Trophoblast cell (in vitro differentiated cells and primary cell): ENCODE measurements around the gene CREB5.

Source experiments
- DNase-seq, 2 donors: peaks; one replicate each; pipeline ENCODE4 v3.0.0-alpha.2; 2016
- H2AFZ ChIP-seq: 2 replicates; pipeline ENCODE4 v1.6.1; 2013; ENCODE audit warnings: low read length, moderate library complexity, mild to moderate bottlenecking; ENCODE audit not compliant: insufficient read depth, poor library complexity
- H2AK5ac ChIP-seq: 2 replicates; pipeline ENCODE4 v1.6.1; 2013; ENCODE audit warnings: mild to moderate bottlenecking, low read length
- H2BK120ac ChIP-seq: 2 replicates; pipeline ENCODE4 v1.6.1; 2013; ENCODE audit warnings: low read length, mild to moderate bottlenecking, moderate library complexity; ENCODE audit not compliant: insufficient read depth, poor library complexity
- H2BK12ac ChIP-seq: 2 replicates; pipeline ENCODE4 v1.6.1; 2013; ENCODE audit warnings: mild to moderate bottlenecking, low read length, moderate library complexity
- H2BK5ac ChIP-seq: 2 replicates; pipeline ENCODE4 v1.6.1; 2013; ENCODE audit warnings: low read length, low read depth, moderate library complexity, mild to moderate bottlenecking; ENCODE audit not compliant: poor library complexity
- H3K14ac ChIP-seq: 2 replicates; pipeline ENCODE4 v1.6.1; 2013; ENCODE audit warnings: mild to moderate bottlenecking, low read length
- H3K18ac ChIP-seq: 2 replicates; pipeline ENCODE4 v1.6.1; 2013; ENCODE audit warnings: mild to moderate bottlenecking, low read length
- H3K23ac ChIP-seq: 2 replicates; pipeline ENCODE4 v1.6.1; 2013; ENCODE audit warnings: low read length
- H3K27ac ChIP-seq: 2 replicates; pipeline ENCODE4 v1.5.1; 2013; ENCODE audit warnings: low read depth, mild to moderate bottlenecking, inconsistent platforms, low read length, moderate library complexity
- H3K27me3 ChIP-seq: 2 replicates; pipeline ENCODE4 v1.6.1; 2013; ENCODE audit warnings: inconsistent platforms, mild to moderate bottlenecking, low read length, moderate library complexity; ENCODE audit not compliant: insufficient read depth
- H3K36me3 ChIP-seq, 2 experiments: 1 replicate in 1 of 2; 2 replicates in 1 of 2; pipeline ENCODE4 v1.6.1; 2013; ENCODE audit warnings: low read length in 2 of 2, mild to moderate bottlenecking in 2 of 2, moderate library complexity in 1 of 2; ENCODE audit not compliant: insufficient read depth in 2 of 2, control insufficient read depth in 1 of 2
- H3K4ac ChIP-seq: 2 replicates; pipeline ENCODE4 v1.6.1; 2013; ENCODE audit warnings: low read depth, mild to moderate bottlenecking, low read length, moderate library complexity
- H3K4me1 ChIP-seq, 2 experiments: 1 replicate in 1 of 2; 2 replicates in 1 of 2; pipeline ENCODE4 v1.6.1; 2013; ENCODE audit warnings: low read length in 2 of 2, mild to moderate bottlenecking in 2 of 2, moderate library complexity in 1 of 2; ENCODE audit not compliant: insufficient read depth in 2 of 2, control insufficient read depth in 1 of 2
- H3K4me2 ChIP-seq: 2 replicates; pipeline ENCODE4 v1.6.1; 2013; ENCODE audit warnings: inconsistent platforms, mild to moderate bottlenecking, low read length, moderate library complexity
- H3K4me3 ChIP-seq: 2 replicates; pipeline ENCODE4 v1.5.1; 2013; ENCODE audit warnings: mild to moderate bottlenecking, low read depth, low read length, inconsistent platforms
- H3K79me1 ChIP-seq: one replicate; pipeline ENCODE4 v1.6.1; 2013; ENCODE audit warnings: low read length
- H3K79me2 ChIP-seq: 2 replicates; pipeline ENCODE4 v1.6.1; 2013; ENCODE audit warnings: low read length, mild to moderate bottlenecking; ENCODE audit not compliant: control insufficient read depth, insufficient read depth, poor library complexity
- H3K9ac ChIP-seq: 2 replicates; pipeline ENCODE4 v1.6.1; 2013; ENCODE audit warnings: mild to moderate bottlenecking, low read length
- H3K9me3 ChIP-seq: 2 replicates; pipeline ENCODE4 v1.6.1; 2013; ENCODE audit warnings: low read depth, mild to moderate bottlenecking, control low read depth, inconsistent platforms, low read length; ENCODE audit not compliant: insufficient read depth
- H4K12ac ChIP-seq: 2 replicates; pipeline ENCODE4 v1.6.1; 2013; ENCODE audit warnings: low read depth, mild to moderate bottlenecking, low read length, moderate library complexity
- H4K8ac ChIP-seq: 2 replicates; pipeline ENCODE4 v1.6.1; 2013; ENCODE audit warnings: low read depth, mild to moderate bottlenecking, low read length, moderate library complexity
- H4K91ac ChIP-seq: one replicate; pipeline ENCODE4 v1.6.1; 2013; ENCODE audit warnings: low read depth, mild to moderate bottlenecking, low read length, moderate library complexity
- WGBS: extraction: QIAGEN DNeasy Blood & Tissue Kit; methylation state at CpG from one replicate; pipeline ENCODE4 v1.1.7; 2013; ENCODE audit warnings: missing lambda C conversion rate; ENCODE audit not compliant: insufficient read length, insufficient coverage; ENCODE audit errors: extremely low coverage; 5-methylcytosine and 5-hydroxymethylcytosine counted together

The CREB5 gene

GRCh38 chr7:28739128-28739527 is 326.8 kb downstream of the CREB5 start:
- Histone ChIP-seq H3K23ac (no peak overlapping the region), H3K4me2 (no peak overlapping the region), H2BK120ac (no peak overlapping the region), H3K4me1 (peaks cover 1 to 2% of the 10 kb centered on the region in 2 experiments), H3K79me1 (peaks cover 4% of the 10 kb centered on the region), H3K4ac (no peak overlapping the region), H3K9me3 (no peaks in the 10 kb centered on the region), H3K27ac (no peak overlapping the region), H2AK5ac (no peak overlapping the region), H4K12ac (no peak overlapping the region), H2BK12ac (no peak overlapping the region), H2BK5ac (no peak overlapping the region), H3K27me3 (no peaks in the 10 kb centered on the region), H3K18ac (no peak overlapping the region), H3K4me3 (no peak overlapping the region), H4K8ac (no peak overlapping the region), H3K14ac (no peak overlapping the region), H3K36me3 (no peaks in the 10 kb centered on the region), H3K79me2 (no peaks in the 10 kb centered on the region), H4K91ac (no peak overlapping the region), H2AFZ (no peak overlapping the region), H3K9ac (no peak overlapping the region)
- no CpG with 5 or more reads among the region's 3 CpGs for WGBS
- DNase-seq, result no peak

GRCh38 chr7:28739826-28740225 is 327.5 kb downstream of the CREB5 start:
- Histone ChIP-seq H3K23ac (no peak overlapping the region), H4K12ac (no peak overlapping the region), H3K27ac (no peak overlapping the region), H2BK120ac (no peak overlapping the region), H3K9me3 (no peaks in the 10 kb centered on the region), H3K27me3 (no peaks in the 10 kb centered on the region), H3K9ac (no peak overlapping the region), H3K4me2 (no peak overlapping the region), H3K4me3 (no peak overlapping the region), H2BK12ac (no peak overlapping the region), H3K4me1 (peaks cover 1 to 2% of the 10 kb centered on the region in 2 experiments), H3K18ac (no peak overlapping the region), H2AFZ (no peak overlapping the region), H3K36me3 (no peaks in the 10 kb centered on the region), H3K4ac (no peak overlapping the region), H2BK5ac (peak overlapping the region; percentile 38), H2AK5ac (no peak overlapping the region), H4K8ac (no peak overlapping the region), H3K79me1 (peaks cover 4% of the 10 kb centered on the region), H3K79me2 (no peaks in the 10 kb centered on the region), H3K14ac (no peak overlapping the region), H4K91ac (no peak overlapping the region)
- no peak for DNase-seq
- no CpG with 5 or more reads among the region's 5 CpGs for WGBS

- H3K4me1 ChIP-seq, result peaks cover 4 to 7% of the 10 kb centered on the region in 2 experiments
- H3K18ac ChIP-seq, result no peak overlapping the region
- no peak overlapping the region for H2AK5ac ChIP-seq
- H2BK5ac ChIP-seq, result no peak overlapping the region
- no peak overlapping the region for H3K4ac ChIP-seq
- H4K8ac ChIP-seq, result no peak overlapping the region
- DNase-seq, result no peak
- H3K23ac ChIP-seq, result no peak overlapping the region
- no peak overlapping the region for H4K91ac ChIP-seq
- no peak overlapping the region for H3K4me2 ChIP-seq
- H3K27ac ChIP-seq, result no peak overlapping the region
- H4K12ac ChIP-seq, result no peak overlapping the region
- H2BK120ac ChIP-seq, result no peak overlapping the region
- H2BK12ac ChIP-seq, result no peak overlapping the region
- H2AFZ ChIP-seq, result no peak overlapping the region
- no peaks in the 10 kb centered on the region for H3K79me1 ChIP-seq
- no peaks in the 10 kb centered on the region for H3K9me3 ChIP-seq
- H3K36me3 ChIP-seq, result no peaks in the 10 kb centered on the region
- H3K14ac ChIP-seq, result no peak overlapping the region
- no peak overlapping the region for H3K4me3 ChIP-seq
- no CpG with 5 or more reads among the region's 4 CpGs for WGBS
- H3K9ac ChIP-seq, result no peak overlapping the region
- H3K27me3 ChIP-seq, result no peaks in the 10 kb centered on the region
- no peaks in the 10 kb centered on the region for H3K79me2 ChIP-seq
These were observed 332.6 kb downstream of the CREB5 start for GRCh38 chr7:28744951-28745350.

- H3K4me2 ChIP-seq, result no peak overlapping the region
- no peak overlapping the region for H2BK5ac ChIP-seq
- H2AFZ ChIP-seq, result no peak overlapping the region
- WGBS, result no CpG with 5 or more reads among the region's 3 CpGs
- H3K14ac ChIP-seq, result no peak overlapping the region
- no peak overlapping the region for H3K9ac ChIP-seq
- H3K27ac ChIP-seq, result no peak overlapping the region
- no peak overlapping the region for H4K8ac ChIP-seq
- no peaks in the 10 kb centered on the region for H3K9me3 ChIP-seq
- no peak overlapping the region for H3K4me3 ChIP-seq
- no peak overlapping the region for H2BK12ac ChIP-seq
- no peak overlapping the region for H3K4ac ChIP-seq
- DNase-seq, result no peak
- peaks cover 4 to 7% of the 10 kb centered on the region in 2 experiments for H3K4me1 ChIP-seq
- H3K18ac ChIP-seq, result no peak overlapping the region
- H2BK120ac ChIP-seq, result no peak overlapping the region
- no peak overlapping the region for H4K12ac ChIP-seq
- no peak overlapping the region for H3K23ac ChIP-seq
- H2AK5ac ChIP-seq, result no peak overlapping the region
- H4K91ac ChIP-seq, result no peak overlapping the region
- H3K36me3 ChIP-seq, result no peaks in the 10 kb centered on the region
- H3K27me3 ChIP-seq, result no peaks in the 10 kb centered on the region
- H3K79me1 ChIP-seq, result no peaks in the 10 kb centered on the region
- no peaks in the 10 kb centered on the region for H3K79me2 ChIP-seq
These were observed 333.0 kb downstream of the CREB5 start for GRCh38 chr7:28745351-28745750.
